ENCODE results near the gene SWT1.
A peak's percentile ranks its signal among the peaks of the same experiment; 100 is the strongest.

SWT1 gene

GRCh38 chr1:185291652-185292051 lies 134.7 kb downstream of the SWT1 start:
- H3K4me2 ChIP-seq (ENCODE audit: low read length): no peak overlapping the region
- H3K36me3 ChIP-seq (ENCODE audit: control insufficient read depth in 1 of 2, insufficient read depth in 2 of 2, low read length in 2 of 2): peaks cover 2 to 7% of the 10 kb centered on the region in 2 experiments
- no peak overlapping the region for H4K91ac ChIP-seq (ENCODE audit: low read depth, low read length)
- no peak overlapping the region for H3K27ac ChIP-seq (ENCODE audit: low read depth, low read length)
- H3K27me3 ChIP-seq (ENCODE audit: insufficient read depth, low read length): no peaks in the 10 kb centered on the region
- H3K4me3 ChIP-seq (ENCODE audit: low read depth, low read length): no peak overlapping the region
- H3K18ac ChIP-seq (ENCODE audit: low read length): no peak overlapping the region
- H4K8ac ChIP-seq (ENCODE audit: low read depth, low read length): no peak overlapping the region
- WGBS (ENCODE audit: extremely low coverage, insufficient coverage, insufficient read length): no CpG with 5 or more reads among the region's 1 CpG
- H2AK5ac ChIP-seq (ENCODE audit: low read length): no peak overlapping the region
- no peak overlapping the region for H4K12ac ChIP-seq (ENCODE audit: low read depth, low read length)
- no peak overlapping the region for H3K14ac ChIP-seq (ENCODE audit: low read length)
- no peaks in the 10 kb centered on the region for H3K9me3 ChIP-seq (ENCODE audit: insufficient read depth, low read depth, low read length)
- no peak overlapping the region for H2AFZ ChIP-seq (ENCODE audit: insufficient read depth, low read length, poor library complexity)
- no peak overlapping the region for H3K23ac ChIP-seq (ENCODE audit: low read length)
- no peak overlapping the region for H3K4ac ChIP-seq (ENCODE audit: low read depth, low read length)
- H3K79me1 ChIP-seq (ENCODE audit: low read length): no peaks in the 10 kb centered on the region
- H3K79me2 ChIP-seq (ENCODE audit: control insufficient read depth, insufficient read depth, low read length, poor library complexity): no peaks in the 10 kb centered on the region
- no peaks in the 10 kb centered on the region for H3K4me1 ChIP-seq (ENCODE audit: control insufficient read depth in 1 of 2, insufficient read depth in 2 of 2, low read length in 2 of 2)
- H2BK12ac ChIP-seq (ENCODE audit: low read length): no peak overlapping the region
- no peak for DNase-seq
- no peak overlapping the region for H2BK5ac ChIP-seq (ENCODE audit: low read depth, low read length, poor library complexity)
- no peak overlapping the region for H2BK120ac ChIP-seq (ENCODE audit: insufficient read depth, low read length, poor library complexity)
- no peak overlapping the region for H3K9ac ChIP-seq (ENCODE audit: low read length)

DNA sequence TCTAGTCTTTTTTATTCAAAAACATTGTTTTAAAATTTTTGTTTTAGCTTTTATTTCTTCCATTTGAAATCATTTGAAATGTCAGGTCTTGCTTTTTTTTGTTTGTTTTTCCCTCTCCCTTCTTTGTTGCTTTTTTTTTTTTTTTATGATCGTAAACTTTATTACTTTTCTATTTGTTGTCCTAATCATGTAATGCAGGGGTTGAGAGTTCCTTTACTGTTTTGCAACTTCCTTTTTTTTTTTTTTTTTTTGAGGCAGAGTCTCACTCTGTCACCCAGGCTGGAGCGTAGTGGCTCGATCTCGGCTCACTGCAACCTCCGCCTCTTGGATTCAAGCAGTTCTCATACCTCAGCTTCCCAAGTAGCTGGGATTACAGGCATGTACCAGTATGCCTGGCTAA lies 135.3 kb downstream of the SWT1 start:
- Histone ChIP-seq H3K18ac (ENCODE audit: low read length) (no peak overlapping the region), H3K4me2 (ENCODE audit: low read length) (no peak overlapping the region), H2BK120ac (ENCODE audit: insufficient read depth, low read length, poor library complexity) (no peak overlapping the region), H3K79me2 (ENCODE audit: control insufficient read depth, insufficient read depth, low read length, poor library complexity) (no peaks in the 10 kb centered on the region), H2BK12ac (ENCODE audit: low read length) (no peak overlapping the region), H3K4me3 (ENCODE audit: low read depth, low read length) (no peak overlapping the region), H4K91ac (ENCODE audit: low read depth, low read length) (no peak overlapping the region), H3K4me1 (ENCODE audit: control insufficient read depth in 1 of 2, insufficient read depth in 2 of 2, low read length in 2 of 2) (no peaks in the 10 kb centered on the region), H3K9ac (ENCODE audit: low read length) (no peak overlapping the region), H4K12ac (ENCODE audit: low read depth, low read length) (no peak overlapping the region), H3K27me3 (ENCODE audit: insufficient read depth, low read length) (no peaks in the 10 kb centered on the region), H3K4ac (ENCODE audit: low read depth, low read length) (no peak overlapping the region), H2AK5ac (ENCODE audit: low read length) (no peak overlapping the region), H3K14ac (ENCODE audit: low read length) (no peak overlapping the region), H2BK5ac (ENCODE audit: low read depth, low read length, poor library complexity) (no peak overlapping the region), H3K23ac (ENCODE audit: low read length) (no peak overlapping the region), H3K27ac (ENCODE audit: low read depth, low read length) (no peak overlapping the region), H3K9me3 (ENCODE audit: insufficient read depth, low read depth, low read length) (no peaks in the 10 kb centered on the region), H4K8ac (ENCODE audit: low read depth, low read length) (no peak overlapping the region), H3K79me1 (ENCODE audit: low read length) (no peaks in the 10 kb centered on the region), H3K36me3 (ENCODE audit: control insufficient read depth in 1 of 2, insufficient read depth in 2 of 2, low read length in 2 of 2) (peaks cover 2 to 10% of the 10 kb centered on the region in 2 experiments), H2AFZ (ENCODE audit: insufficient read depth, low read length, poor library complexity) (no peak overlapping the region)
- no CpG with 5 or more reads among the region's 5 CpGs for whole genome bisulfite sequencing (ENCODE audit: extremely low coverage, insufficient coverage, insufficient read length)
- DNase-seq: no peak

DNA sequence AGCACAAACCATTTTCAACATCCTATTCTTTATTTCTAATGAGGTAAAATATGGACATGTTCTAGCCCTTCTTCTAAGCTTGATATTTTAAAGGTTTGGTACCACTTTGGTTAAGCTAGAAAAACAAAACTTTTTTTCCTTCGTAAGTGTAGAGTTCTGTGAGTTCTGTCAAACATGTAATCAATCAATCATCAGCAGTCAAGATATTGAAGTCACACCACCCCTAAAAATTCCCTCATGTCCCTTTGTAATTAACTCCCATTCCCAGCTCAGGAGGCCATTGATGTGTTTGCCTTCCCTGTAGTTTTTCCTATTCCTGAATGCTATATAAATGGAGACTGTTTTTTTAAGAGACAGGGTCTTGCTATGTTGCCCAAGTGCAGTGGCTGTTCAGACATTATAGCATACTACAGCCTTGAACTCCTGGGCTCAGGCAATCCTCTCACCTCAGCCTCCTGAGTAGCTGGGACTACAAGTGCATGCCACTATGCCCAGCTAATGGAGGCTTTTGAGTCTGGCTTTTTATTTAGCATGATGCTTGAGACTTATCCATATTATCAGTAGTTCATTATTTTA lies 137.1 kb downstream of the SWT1 start:
- no peak for DNase-seq
- Histone ChIP-seq H3K23ac (ENCODE audit: low read length) (no peak overlapping the region), H2AK5ac (ENCODE audit: low read length) (no peak overlapping the region), H3K4ac (ENCODE audit: low read depth, low read length) (no peak overlapping the region), H2BK5ac (ENCODE audit: low read depth, low read length, poor library complexity) (no peak overlapping the region), H3K4me2 (ENCODE audit: low read length) (no peak overlapping the region), H3K79me1 (ENCODE audit: low read length) (no peaks in the 10 kb centered on the region), H3K4me1 (ENCODE audit: control insufficient read depth in 1 of 2, insufficient read depth in 2 of 2, low read length in 2 of 2) (no peaks in the 10 kb centered on the region), H4K91ac (ENCODE audit: low read depth, low read length) (no peak overlapping the region), H3K9me3 (ENCODE audit: insufficient read depth, low read depth, low read length) (no peaks in the 10 kb centered on the region), H3K27ac (ENCODE audit: low read depth, low read length) (peak overlapping the region; percentile 52), H3K4me3 (ENCODE audit: low read depth, low read length) (no peak overlapping the region), H3K9ac (ENCODE audit: low read length) (no peak overlapping the region), H2BK12ac (ENCODE audit: low read length) (no peak overlapping the region), H2AFZ (ENCODE audit: insufficient read depth, low read length, poor library complexity) (no peak overlapping the region), H3K79me2 (ENCODE audit: control insufficient read depth, insufficient read depth, low read length, poor library complexity) (no peaks in the 10 kb centered on the region), H4K8ac (ENCODE audit: low read depth, low read length) (no peak overlapping the region), H2BK120ac (ENCODE audit: insufficient read depth, low read length, poor library complexity) (no peak overlapping the region), H3K14ac (ENCODE audit: low read length) (no peak overlapping the region), H4K12ac (ENCODE audit: low read depth, low read length) (peak overlapping the region; percentile 43), H3K18ac (ENCODE audit: low read length) (no peak overlapping the region), H3K27me3 (ENCODE audit: insufficient read depth, low read length) (no peaks in the 10 kb centered on the region), H3K36me3 (ENCODE audit: control insufficient read depth in 1 of 2, insufficient read depth in 2 of 2, low read length in 2 of 2) (peaks cover 5 to 18% of the 10 kb centered on the region in 2 experiments)
- no CpG with 5 or more reads among the region's 1 CpG for WGBS (ENCODE audit: extremely low coverage, insufficient coverage, insufficient read length)

DNA sequence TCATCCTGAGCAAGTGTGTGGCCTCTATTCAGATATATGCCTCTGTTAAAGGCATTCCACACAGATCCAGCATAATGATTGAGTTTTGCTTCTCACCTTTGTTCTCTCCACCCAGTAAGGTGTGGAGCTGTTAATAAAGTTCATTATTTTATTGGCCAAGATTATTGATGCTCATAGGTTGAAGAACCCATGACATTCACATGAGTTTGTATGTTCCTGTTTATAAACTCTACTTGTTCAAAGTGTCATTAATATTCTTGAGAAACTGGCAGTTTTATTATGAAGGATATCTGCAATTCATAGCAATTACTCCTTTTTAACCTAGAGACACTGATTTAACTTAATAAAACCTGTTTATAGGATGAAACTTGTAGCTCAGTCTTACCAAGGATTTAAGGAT lies 138.1 kb downstream of the SWT1 start:
- Histone ChIP-seq H2AK5ac (ENCODE audit: low read length) (no peak overlapping the region), H3K18ac (ENCODE audit: low read length) (no peak overlapping the region), H3K27me3 (ENCODE audit: insufficient read depth, low read length) (no peaks in the 10 kb centered on the region), H3K36me3 (ENCODE audit: control insufficient read depth in 1 of 2, insufficient read depth in 2 of 2, low read length in 2 of 2) (peaks cover 5 to 23% of the 10 kb centered on the region in 2 experiments), H3K23ac (ENCODE audit: low read length) (no peak overlapping the region), H3K79me1 (ENCODE audit: low read length) (no peaks in the 10 kb centered on the region), H4K8ac (ENCODE audit: low read depth, low read length) (no peak overlapping the region), H4K12ac (ENCODE audit: low read depth, low read length) (no peak overlapping the region), H2BK12ac (ENCODE audit: low read length) (no peak overlapping the region), H3K4me3 (ENCODE audit: low read depth, low read length) (no peak overlapping the region), H3K27ac (ENCODE audit: low read depth, low read length) (no peak overlapping the region), H2BK5ac (ENCODE audit: low read depth, low read length, poor library complexity) (no peak overlapping the region), H3K79me2 (ENCODE audit: control insufficient read depth, insufficient read depth, low read length, poor library complexity) (no peaks in the 10 kb centered on the region), H3K4ac (ENCODE audit: low read depth, low read length) (no peak overlapping the region), H3K4me1 (ENCODE audit: control insufficient read depth in 1 of 2, insufficient read depth in 2 of 2, low read length in 2 of 2) (no peaks in the 10 kb centered on the region), H3K9ac (ENCODE audit: low read length) (no peak overlapping the region), H3K14ac (ENCODE audit: low read length) (no peak overlapping the region), H2AFZ (ENCODE audit: insufficient read depth, low read length, poor library complexity) (no peak overlapping the region), H3K4me2 (ENCODE audit: low read length) (no peak overlapping the region), H2BK120ac (ENCODE audit: insufficient read depth, low read length, poor library complexity) (no peak overlapping the region), H4K91ac (ENCODE audit: low read depth, low read length) (no peak overlapping the region), H3K9me3 (ENCODE audit: insufficient read depth, low read depth, low read length) (no peaks in the 10 kb centered on the region)
- no peak for DNase-seq
